Heart left ventricle (tissue), 13 donors: ENCODE measurements around the gene DDX51.

Experiments used
- POLR2A ChIP-seq, 2 donors: fragments of 450-650 bp; IDR thresholded peaks; one replicate each; pipeline ENCODE4 v1.6.1; 2017; ENCODE audit warnings: antibody characterized with exemption in 2 of 2, mild to moderate bottlenecking in 2 of 2, moderate library complexity in 2 of 2
- TF ChIP-seq, protein P1 (sequence below), 12 donors: fragments of 200-600 bp; sonication (generic) in 4 of 12; IDR thresholded peaks; one replicate each; pipeline versions ENCODE4 v1.5.0 to v1.8.0; 2018 to 2022; ENCODE audit warnings: antibody characterized with exemption in 12 of 12, mild to moderate bottlenecking in 5 of 12
- donor health status: ischemic (EF 13 %, LVEDD 7.1; RV severe dilation, severe dysfunction).
- donor health status: DM: no; HTN: yes; CAD: no.
- donor health status: DM: no; HTN: no; CAD: no.
- donor health status: ischemic (EF 25% LVEDD 6.9; RV normal size, moderate dysfunction).
- donor health status: ischemic (EF 25% LVEDD 5.7; RV mildly dilated, moderate dysfunction).
- donor health status: ischemic (EF 35%, LVEDD 5.7; RV mildly dilated, moderate dysfunction).
- donor health status: nonischemic (EF 11% LVEDD 7.7; RV severe dilation, severe dysfunction).
- donor health status: DM: yes; HTN: yes; CAD: no.
- donor health status: PGD.
- donor health status: ischemic (EF 29% LVEDD 5.4; RV normal size, mild dysfunction).
- donor health status: nonischemic (EF 23%, LVEDD 6.1; RV moderate dilation, normal function).

- TF ChIP-seq, protein P1, sequence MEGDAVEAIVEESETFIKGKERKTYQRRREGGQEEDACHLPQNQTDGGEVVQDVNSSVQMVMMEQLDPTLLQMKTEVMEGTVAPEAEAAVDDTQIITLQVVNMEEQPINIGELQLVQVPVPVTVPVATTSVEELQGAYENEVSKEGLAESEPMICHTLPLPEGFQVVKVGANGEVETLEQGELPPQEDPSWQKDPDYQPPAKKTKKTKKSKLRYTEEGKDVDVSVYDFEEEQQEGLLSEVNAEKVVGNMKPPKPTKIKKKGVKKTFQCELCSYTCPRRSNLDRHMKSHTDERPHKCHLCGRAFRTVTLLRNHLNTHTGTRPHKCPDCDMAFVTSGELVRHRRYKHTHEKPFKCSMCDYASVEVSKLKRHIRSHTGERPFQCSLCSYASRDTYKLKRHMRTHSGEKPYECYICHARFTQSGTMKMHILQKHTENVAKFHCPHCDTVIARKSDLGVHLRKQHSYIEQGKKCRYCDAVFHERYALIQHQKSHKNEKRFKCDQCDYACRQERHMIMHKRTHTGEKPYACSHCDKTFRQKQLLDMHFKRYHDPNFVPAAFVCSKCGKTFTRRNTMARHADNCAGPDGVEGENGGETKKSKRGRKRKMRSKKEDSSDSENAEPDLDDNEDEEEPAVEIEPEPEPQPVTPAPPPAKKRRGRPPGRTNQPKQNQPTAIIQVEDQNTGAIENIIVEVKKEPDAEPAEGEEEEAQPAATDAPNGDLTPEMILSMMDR (IDR thresholded peaks at IDR 0.05), result no peak
- TF ChIP-seq POLR2A (IDR thresholded peaks at IDR 0.05), result peak in 1 of 2 donors; percentile 81
Measured at GRCh38 chr12:132144115-132144809, at the start of gene DDX51, which contains the start of gene NOC4L.
